Parathyroid adenoma (tissue), 2 donors: ENCODE results near the gene RPL10.

Source experiments
- H2AFZ ChIP-seq: fragments of 300-600 bp; sonication (generic); one replicate; pipeline ENCODE4 v1.7.0; 2017; ENCODE audit warnings: antibody characterized with exemption, mild to moderate bottlenecking
- H3K27ac ChIP-seq: fragments of 300-600 bp; sonication (generic); one replicate; pipeline ENCODE4 v1.7.0; 2017
- H3K27me3 ChIP-seq: fragments of 300-600 bp; sonication (generic); one replicate; pipeline ENCODE4 v1.7.0; 2017; ENCODE audit warnings: low read length; ENCODE audit not compliant: control insufficient read depth, insufficient read depth
- H3K36me3 ChIP-seq: fragments of 300-600 bp; sonication (generic); one replicate; pipeline ENCODE4 v1.7.0; 2017; ENCODE audit warnings: low read length; ENCODE audit not compliant: control insufficient read depth, insufficient read depth
- H3K4me1 ChIP-seq: fragments of 300-600 bp; sonication (generic); one replicate; pipeline ENCODE4 v1.7.0; 2017; ENCODE audit warnings: control low read depth
- H3K4me2 ChIP-seq: fragments of 300-600 bp; sonication (generic); one replicate; pipeline ENCODE4 v1.7.0; 2017; ENCODE audit warnings: low read length
- H3K4me3 ChIP-seq: fragments of 300-600 bp; sonication (generic); one replicate; pipeline ENCODE4 v1.7.0; 2017; ENCODE audit warnings: low read depth, low read length
- H3K79me2 ChIP-seq: fragments of 300-600 bp; sonication (generic); one replicate; pipeline ENCODE4 v1.7.0; 2017; ENCODE audit warnings: control low read depth
- H3K9ac ChIP-seq: fragments of 300-600 bp; sonication (generic); one replicate; pipeline ENCODE4 v1.7.0; 2017; ENCODE audit warnings: mild to moderate bottlenecking
- H3K9me3 ChIP-seq: fragments of 300-600 bp; sonication (generic); one replicate; pipeline ENCODE4 v1.7.0; 2017; ENCODE audit warnings: low read length; ENCODE audit not compliant: control insufficient read depth
- CTCF ChIP-seq: fragments of 300-600 bp; sonication (generic); IDR thresholded peaks from one replicate; pipeline ENCODE4 v1.7.0; 2017; ENCODE audit warnings: antibody characterized with exemption, mild to moderate bottlenecking
- donor health status: primary hyperparathyroidism.

The RPL10 gene

DNA sequence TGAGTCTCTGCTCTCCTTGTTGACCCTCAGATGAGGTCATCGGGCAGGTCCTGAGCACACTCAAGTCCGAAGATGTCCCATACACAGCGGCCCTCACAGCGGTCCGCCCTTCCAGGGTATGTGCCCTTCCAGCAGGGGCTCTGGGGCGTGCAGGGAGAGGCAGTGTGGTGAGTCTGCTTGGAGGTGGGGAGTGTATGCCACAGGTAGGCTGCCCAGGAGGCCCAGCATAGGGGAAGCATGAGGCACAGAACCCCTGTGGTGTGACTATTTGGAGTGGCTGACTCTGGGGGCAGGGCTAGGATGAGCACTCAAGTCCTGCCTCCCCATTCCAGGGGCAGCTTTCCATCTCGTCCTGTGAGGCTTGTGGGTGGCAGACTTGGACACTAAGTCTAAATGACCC is 35.4 kb downstream of the RPL10 start:
- Histone ChIP-seq H3K36me3 (no peaks in the 10 kb centered on the region), H3K27me3 (no peaks in the 10 kb centered on the region), H2AFZ (no peak overlapping the region), H3K27ac (no peak overlapping the region), H3K4me3 (no peak overlapping the region), H3K79me2 (peaks cover 8% of the 10 kb centered on the region), H3K4me2 (no peak overlapping the region), H3K4me1 (peaks cover 4% of the 10 kb centered on the region), H3K9ac (no peak overlapping the region), H3K9me3 (no peaks in the 10 kb centered on the region)
- TF ChIP-seq CTCF = no peak

GRCh38 chrX:154434394-154435168 is 36.4 kb downstream of the RPL10 start:
- Histone ChIP-seq H3K27me3 (no peaks in the 10 kb centered on the region), H3K9ac (no peak overlapping the region), H3K4me1 (peaks cover 4% of the 10 kb centered on the region), H2AFZ (no peak overlapping the region), H3K36me3 (no peaks in the 10 kb centered on the region), H3K79me2 (peaks cover 6% of the 10 kb centered on the region), H3K9me3 (no peaks in the 10 kb centered on the region), H3K4me2 (no peak overlapping the region), H3K4me3 (no peak overlapping the region), H3K27ac (no peak overlapping the region)
- TF ChIP-seq CTCF = no peak

DNA sequence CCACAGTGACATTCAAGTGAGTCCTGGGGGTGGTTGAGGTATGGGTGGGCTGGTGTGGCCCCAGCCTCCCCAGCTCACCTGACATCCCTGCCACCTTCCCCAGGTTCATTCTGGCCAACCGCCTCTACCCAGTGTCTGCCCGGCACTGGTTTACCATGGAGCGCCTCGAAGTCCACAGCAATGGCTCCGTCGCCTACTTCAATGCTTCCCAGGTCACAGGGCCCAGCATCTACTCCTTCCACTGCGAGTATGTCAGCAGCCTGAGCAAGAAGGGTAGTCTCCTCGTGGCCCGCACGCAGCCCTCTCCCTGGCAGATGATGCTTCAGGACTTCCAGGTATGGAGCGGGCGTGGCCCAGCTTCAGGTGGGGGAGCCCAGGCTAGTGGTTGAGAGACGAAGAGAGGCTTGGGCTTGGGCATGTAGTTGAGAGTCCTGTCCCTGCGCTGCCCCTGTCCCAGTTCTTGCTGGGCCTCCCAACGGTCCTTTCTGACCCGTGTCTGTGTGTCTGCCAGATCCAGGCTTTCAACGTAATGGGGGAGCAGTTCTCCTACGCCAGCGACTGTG is 37.1 kb downstream of the RPL10 start:
- Histone ChIP-seq H3K4me2 (no peak overlapping the region), H2AFZ (no peak overlapping the region), H3K27me3 (no peaks in the 10 kb centered on the region), H3K79me2 (peaks cover 6% of the 10 kb centered on the region), H3K4me1 (peaks cover 4% of the 10 kb centered on the region), H3K27ac (no peak overlapping the region), H3K4me3 (no peak overlapping the region), H3K9me3 (no peaks in the 10 kb centered on the region), H3K36me3 (no peaks in the 10 kb centered on the region), H3K9ac (no peak overlapping the region)
- TF ChIP-seq CTCF = no peak

DNA sequence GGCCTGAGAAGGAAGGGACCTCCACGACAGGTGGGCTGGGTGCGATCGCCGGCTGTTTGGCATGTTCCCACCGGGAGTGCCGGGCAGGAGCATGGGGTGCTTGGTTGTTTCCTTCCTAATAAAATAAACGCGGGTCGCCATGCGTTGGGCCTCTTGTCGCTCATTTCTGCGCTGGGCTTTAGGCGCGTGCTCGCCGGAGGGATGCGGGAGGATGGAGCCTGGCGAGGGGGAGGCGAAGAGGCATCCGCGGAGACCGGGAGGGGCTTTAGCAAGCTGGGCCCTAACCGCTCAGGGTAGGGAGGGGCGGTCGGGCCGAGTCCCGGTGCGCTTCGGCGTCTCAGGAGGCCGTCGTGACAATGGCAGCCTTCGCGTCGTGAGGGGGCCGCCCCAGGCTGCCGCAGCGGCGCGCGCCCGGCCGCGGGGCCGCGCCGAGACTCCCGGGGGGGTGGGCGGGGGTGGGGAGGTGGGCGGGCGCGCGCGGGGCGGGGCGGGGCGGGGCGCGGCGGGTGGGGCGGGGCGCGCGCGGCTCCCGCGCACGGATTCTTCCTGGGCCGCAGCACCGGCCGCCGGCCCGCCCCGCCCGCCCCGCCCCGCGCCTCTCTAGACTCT is 38.3 kb downstream of the RPL10 start:
- no peak overlapping the region for H3K4me2 ChIP-seq
- H3K4me3 ChIP-seq = no peak overlapping the region
- H3K27me3 ChIP-seq = no peaks in the 10 kb centered on the region
- no peaks in the 10 kb centered on the region for H3K9me3 ChIP-seq
- no peak overlapping the region for H2AFZ ChIP-seq
- no peaks in the 10 kb centered on the region for H3K36me3 ChIP-seq
- TF ChIP-seq CTCF = no peak
- H3K27ac ChIP-seq = no peak overlapping the region
- no peak overlapping the region for H3K9ac ChIP-seq
- peaks cover 6% of the 10 kb centered on the region for H3K79me2 ChIP-seq
- no peaks in the 10 kb centered on the region for H3K4me1 ChIP-seq
